Spinal cord (tissue), 10 donors: ENCODE data around the gene MFSD11. TPM values are rescaled to one million over a fixed set of nuclear protein-coding genes. Genes with fewer than 3 reads are reported as not detected.
A peak's percentile ranks its signal among the peaks of the same experiment; 100 is the strongest.

Experiments used
- DNase-seq, 6 donors: peaks; one replicate each; pipeline versions ENCODE4 v3.0.0 to v3.0.0-alpha.2; 2013 to 2015; ENCODE audit warnings: low spot score in 6 of 6, low read depth in 4 of 6
- H3K27ac ChIP-seq: one replicate; pipeline ENCODE4 v1.5.1; 2013; ENCODE audit warnings: low read depth, low read length, control low read depth
- H3K27me3 ChIP-seq: one replicate; pipeline ENCODE4 v1.6.1; 2013; ENCODE audit warnings: low read length; ENCODE audit not compliant: control insufficient read depth, insufficient read depth
- H3K36me3 ChIP-seq: one replicate; pipeline ENCODE4 v1.6.1; 2013; ENCODE audit warnings: low read length; ENCODE audit not compliant: control insufficient read depth, insufficient read depth
- H3K4me1 ChIP-seq: one replicate; pipeline ENCODE4 v1.6.1; 2013; ENCODE audit warnings: low read length; ENCODE audit not compliant: control insufficient read depth, insufficient read depth
- H3K4me3 ChIP-seq: one replicate; pipeline ENCODE4 v1.5.1; 2013; ENCODE audit warnings: low read depth, low read length, control low read depth
- H3K9me3 ChIP-seq: one replicate; pipeline ENCODE4 v1.6.1; 2013; ENCODE audit warnings: low read length; ENCODE audit not compliant: control insufficient read depth, insufficient read depth
- WGBS: methylation state at CpG from one replicate; pipeline ENCODE4 v1.1.5; 2013; ENCODE audit warnings: missing lambda C conversion rate; ENCODE audit not compliant: insufficient coverage; 5-methylcytosine and 5-hydroxymethylcytosine counted together
- polyA plus RNA-seq, 2 donors: library from polyadenylated mRNA; unstranded; fragments of 120-200 nt; gene quantifications; one replicate each; pipeline ENCODE4 v1.2.1, GENCODE V29; 2013; ENCODE audit not compliant: insufficient read length in 2 of 2
- small RNA-seq: library from RNA; depleted of rRNA; stranded (forward); fragments of <200 nt; gene quantifications from one replicate; pipeline ENCODE3, GENCODE V24; 2014; ENCODE audit warnings: low replicate concordance
- total RNA-seq, 2 donors: library from RNA; depleted of rRNA in 1 of 2; stranded (reverse); fragments of 120-200 nt in 1 of 2; fragments of >200 nt in 1 of 2; gene quantifications; one replicate each; pipeline versions ENCODE4 v1.2.3 to v1.2.4, GENCODE V29; 2013 to 2014
- donor health status: healthy.

The MFSD11 gene
- total and polyA plus RNA-seq, 4 donors, result 28.9 to 72.9 (median 41.3) TPM

- H3K9me3 ChIP-seq, result no peaks in the 10 kb centered on the region
- 70% methylated on average over 14 of the region's 24 CpGs for whole genome bisulfite sequencing
- peaks cover 13% of the 10 kb centered on the region for H3K4me1 ChIP-seq
- H3K27ac ChIP-seq, result no peak overlapping the region
- DNase-seq, result peak in 1 of 6 donors; percentile 50
- H3K27me3 ChIP-seq, result no peaks in the 10 kb centered on the region
- no peak overlapping the region for H3K4me3 ChIP-seq
- H3K36me3 ChIP-seq, result no peaks in the 10 kb centered on the region
These were observed 88.6 kb downstream of the MFSD11 start for GRCh38 chr17:76826330-76827068.

DNA sequence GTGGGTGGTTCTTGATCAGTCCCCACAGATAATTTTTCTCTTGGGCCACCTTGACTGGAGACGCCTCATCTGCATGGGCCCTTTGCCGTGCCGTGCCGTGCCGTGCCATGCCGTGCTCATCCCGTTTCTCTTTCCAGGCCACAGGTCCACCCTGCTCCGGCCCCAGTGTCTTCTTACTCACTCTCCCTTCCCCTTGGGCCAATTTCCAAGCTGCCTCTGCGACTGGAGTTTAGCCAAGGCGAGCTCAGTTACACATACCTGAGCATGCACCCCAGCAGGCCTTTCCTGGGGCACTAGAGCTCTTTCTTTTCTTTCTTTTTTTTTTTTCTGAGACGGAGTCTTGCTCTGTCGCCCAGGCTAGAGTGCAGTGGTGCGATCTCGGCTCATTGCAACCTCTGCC is 89.8 kb downstream of the MFSD11 start:
- peaks cover 13% of the 10 kb centered on the region for H3K4me1 ChIP-seq
- WGBS, result 93% methylated on average over 10 of the region's 14 CpGs
- no peaks in the 10 kb centered on the region for H3K9me3 ChIP-seq
- DNase-seq, result no peak
- H3K27ac ChIP-seq, result no peak overlapping the region
- no peaks in the 10 kb centered on the region for H3K27me3 ChIP-seq
- no peaks in the 10 kb centered on the region for H3K36me3 ChIP-seq
- H3K4me3 ChIP-seq, result no peak overlapping the region

Small RNA genes within 50 kb of the gene (small RNA-seq; reads per million reads assigned to genes)
- gene AC005837.3 (not detected), gene RF02271 (not detected), gene RNU6-97P (not detected), gene RNY4P36 (3.0 reads per million, percentile 93 among the genes with 10 or more reads in this experiment)

Other genes with a start within 250 kb of the MFSD11 start
- 1 to 10 TPM; 6.3 to 7.1 TPM for gene RHBDF2, start 236.7 kb upstream of the MFSD11 start, total RNA-seq
- gene RHBDF2, start 236.7 kb upstream of the MFSD11 start, polyA plus RNA-seq, result 10 to 100 TPM; 10.6 to 10.9 TPM
- 10 to 100 TPM in 1 of 2 donors, 1 to 10 TPM in 1; 9.0 to 14.3 TPM for gene CYGB, start 200.4 kb upstream of the MFSD11 start, total RNA-seq
- 10 to 100 TPM; 34.1 to 34.4 TPM for gene CYGB, start 200.4 kb upstream of the MFSD11 start, polyA plus RNA-seq
- gene PRCD, start 198.1 kb upstream of the MFSD11 start, total RNA-seq, result 1 to 10 TPM; 4.0 to 8.9 TPM
- gene PRCD, start 198.1 kb upstream of the MFSD11 start, polyA plus RNA-seq, result 10 to 100 TPM in 1 of 2 donors, 1 to 10 TPM in 1; 9.8 to 11.8 TPM
- 10 to 100 TPM; 26.0 to 29.1 TPM for gene ST6GALNAC2, start 152.3 kb upstream of the MFSD11 start, total RNA-seq
- gene ST6GALNAC2, start 152.3 kb upstream of the MFSD11 start, polyA plus RNA-seq, result 10 to 100 TPM in 1 of 2 donors, 1 to 10 TPM in 1; 8.0 to 20.4 TPM
- gene ST6GALNAC1, start 94.4 kb upstream of the MFSD11 start, total RNA-seq, result 1 to 10 TPM; 1.2 to 3.3 TPM
- gene ST6GALNAC1, start 94.4 kb upstream of the MFSD11 start, polyA plus RNA-seq, result 1 to 10 TPM; 4.6 TPM
- gene MXRA7, start 27.2 kb upstream of the MFSD11 start, total RNA-seq, result 100 to 1,000 TPM; 136 to 167 TPM
- 100 to 1,000 TPM; 154 to 173 TPM for gene MXRA7, start 27.2 kb upstream of the MFSD11 start, polyA plus RNA-seq
- gene JMJD6, start 11.5 kb upstream of the MFSD11 start, total RNA-seq, result 10 to 100 TPM; 15.4 to 16.4 TPM
- gene JMJD6, start 11.5 kb upstream of the MFSD11 start, polyA plus RNA-seq, result 10 to 100 TPM; 18.6 to 26.2 TPM
- 10 to 100 TPM; 17.5 to 30.2 TPM for gene METTL23, start 11.3 kb upstream of the MFSD11 start, total RNA-seq
- 10 to 100 TPM; 25.9 to 28.2 TPM for gene METTL23, start 11.3 kb upstream of the MFSD11 start, polyA plus RNA-seq
- 100 to 1,000 TPM in 1 of 2 donors, 10 to 100 TPM in 1; 78.3 to 161 TPM for gene SRSF2, start 788 bp upstream of the MFSD11 start, total RNA-seq
- gene SRSF2, start 788 bp upstream of the MFSD11 start, polyA plus RNA-seq, result 100 to 1,000 TPM; 264 to 268 TPM
- 10 to 100 TPM in 1 of 2 donors, 1 to 10 TPM in 1; 6.9 to 18.1 TPM for gene MGAT5B, start 130.3 kb downstream of the MFSD11 start, total RNA-seq
- gene MGAT5B, start 130.3 kb downstream of the MFSD11 start, polyA plus RNA-seq, result 10 to 100 TPM; 65.0 to 80.5 TPM